Parathyroid adenoma (tissue), 2 donors: ENCODE measurements around the gene DAPK2.
"Not testable (repeated sequence)": the region's sequence is repeated elsewhere in the genome, so short reads cannot be mapped to it uniquely, and the experiment has no call there.

Experiments
- H2AFZ ChIP-seq: fragments of 300-600 bp; sonication (generic); one replicate; pipeline ENCODE4 v1.7.0; 2017; ENCODE audit warnings: antibody characterized with exemption, mild to moderate bottlenecking
- H3K27ac ChIP-seq: fragments of 300-600 bp; sonication (generic); one replicate; pipeline ENCODE4 v1.7.0; 2017
- H3K27me3 ChIP-seq: fragments of 300-600 bp; sonication (generic); one replicate; pipeline ENCODE4 v1.7.0; 2017; ENCODE audit warnings: low read length; ENCODE audit not compliant: control insufficient read depth, insufficient read depth
- H3K36me3 ChIP-seq: fragments of 300-600 bp; sonication (generic); one replicate; pipeline ENCODE4 v1.7.0; 2017; ENCODE audit warnings: low read length; ENCODE audit not compliant: control insufficient read depth, insufficient read depth
- H3K4me1 ChIP-seq: fragments of 300-600 bp; sonication (generic); one replicate; pipeline ENCODE4 v1.7.0; 2017; ENCODE audit warnings: control low read depth
- H3K4me2 ChIP-seq: fragments of 300-600 bp; sonication (generic); one replicate; pipeline ENCODE4 v1.7.0; 2017; ENCODE audit warnings: low read length
- H3K4me3 ChIP-seq: fragments of 300-600 bp; sonication (generic); one replicate; pipeline ENCODE4 v1.7.0; 2017; ENCODE audit warnings: low read depth, low read length
- H3K79me2 ChIP-seq: fragments of 300-600 bp; sonication (generic); one replicate; pipeline ENCODE4 v1.7.0; 2017; ENCODE audit warnings: control low read depth
- H3K9ac ChIP-seq: fragments of 300-600 bp; sonication (generic); one replicate; pipeline ENCODE4 v1.7.0; 2017; ENCODE audit warnings: mild to moderate bottlenecking
- H3K9me3 ChIP-seq: fragments of 300-600 bp; sonication (generic); one replicate; pipeline ENCODE4 v1.7.0; 2017; ENCODE audit warnings: low read length; ENCODE audit not compliant: control insufficient read depth
- TF ChIP-seq, protein P1 (sequence below): fragments of 300-600 bp; sonication (generic); IDR thresholded peaks from one replicate; pipeline ENCODE4 v1.7.0; 2017; ENCODE audit warnings: antibody characterized with exemption, mild to moderate bottlenecking
- donor health status: primary hyperparathyroidism.

DAPK2 gene

DNA sequence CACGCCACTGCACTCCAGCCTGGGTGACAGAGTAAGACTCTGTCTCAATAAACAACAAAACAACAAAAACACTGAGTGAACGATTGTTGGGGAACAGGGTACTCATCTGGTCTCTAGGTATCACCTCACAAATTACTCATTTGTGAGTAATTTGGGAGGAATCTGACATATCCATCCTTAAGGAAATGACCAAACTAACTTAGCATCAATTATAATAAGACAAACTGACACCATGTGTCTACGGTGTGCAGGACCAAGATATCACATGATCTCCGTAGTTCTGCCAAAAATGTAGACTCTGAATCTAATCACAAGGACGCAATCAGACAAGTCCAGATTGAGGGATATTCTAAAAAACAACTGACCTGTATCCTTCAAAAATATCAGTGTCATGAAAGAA, 12.0 kb upstream of the DAPK2 start:
- Histone ChIP-seq H3K9ac (no peak overlapping the region), H3K27me3 (no peaks in the 10 kb centered on the region), H3K4me2 (no peak overlapping the region), H3K27ac (no peak overlapping the region), H2AFZ (no peak overlapping the region), H3K79me2 (no peaks in the 10 kb centered on the region), H3K36me3 (no peaks in the 10 kb centered on the region), H3K4me3 (no peak overlapping the region), H3K9me3 (no peaks in the 10 kb centered on the region), H3K4me1 (no peaks in the 10 kb centered on the region)
- TF ChIP-seq, protein P1, sequence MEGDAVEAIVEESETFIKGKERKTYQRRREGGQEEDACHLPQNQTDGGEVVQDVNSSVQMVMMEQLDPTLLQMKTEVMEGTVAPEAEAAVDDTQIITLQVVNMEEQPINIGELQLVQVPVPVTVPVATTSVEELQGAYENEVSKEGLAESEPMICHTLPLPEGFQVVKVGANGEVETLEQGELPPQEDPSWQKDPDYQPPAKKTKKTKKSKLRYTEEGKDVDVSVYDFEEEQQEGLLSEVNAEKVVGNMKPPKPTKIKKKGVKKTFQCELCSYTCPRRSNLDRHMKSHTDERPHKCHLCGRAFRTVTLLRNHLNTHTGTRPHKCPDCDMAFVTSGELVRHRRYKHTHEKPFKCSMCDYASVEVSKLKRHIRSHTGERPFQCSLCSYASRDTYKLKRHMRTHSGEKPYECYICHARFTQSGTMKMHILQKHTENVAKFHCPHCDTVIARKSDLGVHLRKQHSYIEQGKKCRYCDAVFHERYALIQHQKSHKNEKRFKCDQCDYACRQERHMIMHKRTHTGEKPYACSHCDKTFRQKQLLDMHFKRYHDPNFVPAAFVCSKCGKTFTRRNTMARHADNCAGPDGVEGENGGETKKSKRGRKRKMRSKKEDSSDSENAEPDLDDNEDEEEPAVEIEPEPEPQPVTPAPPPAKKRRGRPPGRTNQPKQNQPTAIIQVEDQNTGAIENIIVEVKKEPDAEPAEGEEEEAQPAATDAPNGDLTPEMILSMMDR: no peak

DNA sequence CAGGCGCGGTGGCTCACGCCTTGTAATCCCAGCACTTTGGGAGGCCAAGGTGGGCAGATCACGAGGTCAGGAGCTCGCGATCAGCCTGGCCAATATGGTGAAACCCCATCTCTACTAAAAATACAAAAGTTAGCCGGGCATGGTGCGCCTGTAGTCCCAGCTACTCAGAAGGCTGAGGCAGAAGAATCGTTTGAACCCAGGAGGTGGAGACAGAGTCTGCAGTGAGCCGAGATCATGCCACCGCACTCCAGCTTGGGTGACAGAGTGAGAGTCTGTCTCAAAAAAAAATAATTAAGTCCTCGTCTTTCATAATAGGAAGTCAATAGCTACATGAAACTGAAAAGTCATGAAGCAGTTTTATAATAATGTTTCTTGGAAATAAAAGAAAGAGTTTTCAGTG, 7.4 kb upstream of the DAPK2 start:
- not testable (repeated sequence) for H2AFZ ChIP-seq, H3K9ac ChIP-seq, H3K9me3 ChIP-seq, H3K36me3 ChIP-seq, H3K4me3 ChIP-seq, H3K4me1 ChIP-seq, H3K27ac ChIP-seq, H3K79me2 ChIP-seq, H3K4me2 ChIP-seq, H3K27me3 ChIP-seq

DNA sequence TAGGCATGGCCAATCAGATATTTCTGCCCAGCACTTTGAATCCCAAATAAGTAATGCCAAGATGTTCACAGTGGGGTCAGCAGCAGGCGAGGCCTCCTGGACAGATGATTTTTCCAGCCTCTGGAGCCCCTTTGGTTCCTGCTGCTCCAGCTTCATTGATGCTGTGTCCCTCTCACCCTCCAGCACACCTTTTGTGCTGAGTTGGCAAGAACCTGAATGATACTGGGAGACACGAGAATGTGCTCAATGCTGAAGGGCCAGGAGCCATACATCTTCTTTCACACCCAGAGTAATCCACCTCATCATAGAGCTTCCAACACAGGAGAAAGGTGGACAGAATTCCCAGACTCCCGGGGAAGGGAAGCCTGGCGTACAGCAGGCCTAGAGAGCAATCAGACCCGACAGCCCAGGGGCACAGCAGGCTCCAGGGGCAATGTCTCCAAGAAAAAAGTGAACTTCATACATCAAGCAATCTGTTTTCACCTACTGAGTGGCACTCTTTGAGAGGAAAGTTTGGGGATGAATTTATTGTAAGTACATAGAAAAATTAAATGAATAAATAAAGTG, 6.7 kb upstream of the DAPK2 start:
- H3K27ac ChIP-seq: no peak overlapping the region
- H3K9me3 ChIP-seq: no peaks in the 10 kb centered on the region
- TF ChIP-seq, protein P1: no peak
- H3K27me3 ChIP-seq: no peaks in the 10 kb centered on the region
- H3K4me1 ChIP-seq: no peaks in the 10 kb centered on the region
- H2AFZ ChIP-seq: no peak overlapping the region
- no peaks in the 10 kb centered on the region for H3K36me3 ChIP-seq
- H3K4me2 ChIP-seq: no peak overlapping the region
- no peak overlapping the region for H3K4me3 ChIP-seq
- H3K9ac ChIP-seq: no peak overlapping the region
- no peaks in the 10 kb centered on the region for H3K79me2 ChIP-seq

DNA sequence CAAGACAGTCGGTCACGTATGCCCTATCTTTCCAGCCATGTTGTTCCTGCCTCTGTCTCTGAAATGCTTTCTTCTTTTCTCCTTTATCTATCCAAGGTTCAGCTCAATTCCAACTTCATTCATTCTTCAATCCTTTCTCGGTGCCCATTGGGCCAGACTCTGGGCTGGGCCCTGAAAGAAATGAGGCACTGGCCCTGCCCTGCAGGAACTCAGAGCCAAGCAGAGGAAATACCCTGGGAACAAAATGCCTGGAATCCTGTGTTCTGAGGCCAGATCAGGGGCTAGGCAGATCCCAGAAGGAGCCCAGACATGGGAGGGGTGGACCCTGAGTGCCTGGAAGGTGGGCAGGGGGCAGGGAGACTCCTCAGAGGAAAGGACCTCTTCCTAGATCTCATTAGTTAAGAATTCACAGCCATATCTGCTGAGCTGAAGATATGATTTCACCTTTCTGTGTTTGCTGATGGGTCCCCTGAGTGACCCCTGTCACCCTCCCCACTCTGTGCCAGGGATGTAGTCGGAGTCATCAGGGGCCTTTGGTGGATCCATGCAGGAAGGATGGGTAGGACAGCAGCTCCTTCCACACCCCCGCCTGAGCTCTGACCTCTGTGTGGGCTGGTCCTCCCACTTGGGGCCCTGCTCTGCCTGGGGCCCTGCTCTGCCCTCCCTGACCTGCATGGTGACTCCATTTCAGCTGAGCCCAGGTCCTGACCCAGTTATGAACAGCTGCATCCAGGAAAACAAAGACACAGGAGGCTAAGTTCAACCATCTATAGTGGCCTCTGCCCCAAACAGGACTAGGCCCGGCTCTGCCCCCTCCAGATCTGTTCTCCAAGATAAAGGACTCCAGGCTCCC, 5.3 kb upstream of the DAPK2 start:
- Histone ChIP-seq H3K36me3 (no peaks in the 10 kb centered on the region), H3K27ac (no peak overlapping the region), H3K27me3 (no peaks in the 10 kb centered on the region), H3K4me2 (no peak overlapping the region), H2AFZ (no peak overlapping the region), H3K9ac (no peak overlapping the region), H3K4me3 (no peak overlapping the region), H3K9me3 (no peaks in the 10 kb centered on the region), H3K4me1 (no peaks in the 10 kb centered on the region), H3K79me2 (no peaks in the 10 kb centered on the region)
- TF ChIP-seq, protein P1: no peak

DNA sequence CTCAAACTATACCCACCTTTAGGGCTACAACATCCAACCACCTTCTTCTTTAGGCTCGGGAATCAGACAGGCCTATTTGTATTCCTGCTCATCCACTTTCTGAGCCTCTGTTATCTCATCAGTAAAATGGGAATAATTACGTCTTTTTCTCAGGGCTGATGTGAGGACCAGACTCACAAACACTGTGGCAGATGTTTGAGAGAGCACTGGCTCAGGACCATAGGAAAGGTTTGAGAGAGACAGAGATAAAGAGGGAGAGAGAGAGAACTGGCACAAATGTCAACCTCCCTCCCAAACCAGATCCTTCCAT, 4.8 kb upstream of the DAPK2 start:
- Histone ChIP-seq H3K4me2 (no peak overlapping the region), H3K27ac (no peak overlapping the region), H3K9me3 (no peaks in the 10 kb centered on the region), H3K4me3 (no peak overlapping the region), H3K36me3 (no peaks in the 10 kb centered on the region), H3K27me3 (no peaks in the 10 kb centered on the region), H3K9ac (no peak overlapping the region), H3K79me2 (no peaks in the 10 kb centered on the region), H3K4me1 (no peaks in the 10 kb centered on the region), H2AFZ (no peak overlapping the region)
- TF ChIP-seq, protein P1: no peak
